Stimulated activated naive B cell treated with anti-CD40 and anti-IgM and Interleukin-4, amounts not matched to agents 10 μg/mL and 1 μg/mL and 100 μg/mL, for 72 hours (primary cell): Measurements from ENCODE around the gene CNKSR3.

ENCODE experiments used
- ATAC-seq, 2 donors: fragments of 150-1000 bp; cut with Tn5 transposase; replicated peaks; 2 replicates each; pipeline ENCODE4 v1.10.0; 2021; ENCODE audit warnings: moderate library complexity in 1 of 2
- DNase-seq: peaks from one replicate; pipeline ENCODE4 v3.0.0; 2021
- H3K27ac Mint-ChIP-seq: one replicate; pipeline ENCODE4 v1.8.0; 2022; ENCODE audit warnings: mild to moderate bottlenecking, mixed read lengths
- H3K27me3 Mint-ChIP-seq, 2 donors: one replicate each; pipeline ENCODE4 v1.8.0; 2022; ENCODE audit warnings: mixed read lengths in 2 of 2
- H3K36me3 Mint-ChIP-seq, 2 donors: one replicate each; pipeline ENCODE4 v1.8.0; 2022; ENCODE audit warnings: mixed read lengths in 2 of 2, mild to moderate bottlenecking in 1 of 2
- H3K4me1 Mint-ChIP-seq, 2 donors: one replicate each; pipeline ENCODE4 v1.8.0; 2022; ENCODE audit warnings: mixed read lengths in 2 of 2, mild to moderate bottlenecking in 1 of 2
- H3K4me3 Mint-ChIP-seq, 2 donors: one replicate each; pipeline ENCODE4 v1.8.0; 2022; ENCODE audit warnings: mild to moderate bottlenecking in 2 of 2, mixed read lengths in 2 of 2, moderate library complexity in 1 of 2
- H3K9me3 Mint-ChIP-seq, 2 donors: one replicate each; pipeline ENCODE4 v1.8.0; 2022; ENCODE audit warnings: mixed read lengths in 2 of 2, mild to moderate bottlenecking in 1 of 2

CNKSR3 gene

DNA sequence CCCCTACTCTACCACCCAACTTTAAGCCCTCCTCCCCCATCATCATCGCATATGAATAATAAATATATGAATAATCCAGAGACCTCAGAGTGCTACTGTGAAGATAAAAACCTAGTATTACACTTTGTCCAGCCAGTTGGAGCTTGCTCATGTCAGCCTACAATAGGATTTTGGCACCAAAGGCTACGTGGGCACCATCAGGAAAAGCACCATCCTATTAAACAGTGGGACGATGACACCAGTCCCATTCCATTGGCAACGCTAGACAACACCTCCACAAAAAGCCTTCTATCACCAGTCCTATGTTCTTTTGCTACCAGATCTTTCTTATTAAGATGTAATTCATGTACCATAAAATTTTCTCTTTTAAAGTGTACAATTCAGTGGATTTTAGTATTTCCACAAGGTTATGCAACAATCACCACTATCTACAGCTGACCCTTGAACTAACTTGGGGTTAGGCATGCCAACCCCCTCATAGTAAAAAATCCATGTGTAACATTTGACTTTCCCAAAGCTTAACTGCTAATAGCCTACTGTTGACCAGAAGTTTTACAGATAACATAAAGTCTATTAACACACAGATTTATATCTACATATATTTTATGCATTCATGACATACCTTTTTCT is 41.1 kb downstream of the CNKSR3 start:
- no peaks in the 10 kb centered on the region for H3K4me1 Mint-ChIP-seq
- no peaks in the 10 kb centered on the region for H3K36me3 Mint-ChIP-seq
- no peak overlapping the region for H3K4me3 Mint-ChIP-seq
- peaks cover 0 to 4% of the 10 kb centered on the region in 2 donors for H3K27me3 Mint-ChIP-seq
- no peak for ATAC-seq
- no peak overlapping the region for H3K27ac Mint-ChIP-seq
- no peak for DNase-seq
- H3K9me3 Mint-ChIP-seq = peaks cover 2 to 7% of the 10 kb centered on the region in 2 donors

DNA sequence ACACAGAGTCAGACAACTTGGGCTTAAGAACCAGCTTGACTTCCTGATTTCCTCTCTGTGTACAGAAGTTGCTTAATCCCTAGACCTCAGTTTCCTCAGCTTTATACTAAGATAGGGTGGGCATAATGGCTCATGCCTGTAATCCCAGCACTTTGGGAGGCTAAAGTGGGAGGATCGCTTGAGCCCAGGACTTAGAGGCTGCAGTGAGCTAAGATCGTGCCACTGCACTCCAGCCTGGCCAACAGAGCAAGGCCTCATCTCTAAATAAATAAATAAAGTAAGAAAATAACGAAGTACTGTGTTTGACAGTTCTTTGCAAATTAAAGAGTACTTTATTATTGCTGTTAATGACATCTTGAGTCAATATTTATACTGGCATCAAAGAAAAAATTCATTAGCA is 41.7 kb downstream of the CNKSR3 start:
- ATAC-seq = no peak

GRCh38 chr6:154466971-154467679 is 43.4 kb downstream of the CNKSR3 start:
- H3K27ac Mint-ChIP-seq = no peak overlapping the region
- H3K27me3 Mint-ChIP-seq = peaks cover 0 to 4% of the 10 kb centered on the region in 2 donors
- DNase-seq (no peak), ATAC-seq (no peak)
- H3K4me1 Mint-ChIP-seq = no peaks in the 10 kb centered on the region
- H3K4me3 Mint-ChIP-seq = no peak overlapping the region
- no peaks in the 10 kb centered on the region for H3K36me3 Mint-ChIP-seq
- H3K9me3 Mint-ChIP-seq = peaks cover 2 to 7% of the 10 kb centered on the region in 2 donors

More for the DNA sequence above, 41.7 kb downstream of the CNKSR3 start:
- Mint-ChIP-seq H3K4me1 (no peaks in the 10 kb centered on the region), H3K27me3 (peaks cover 0 to 4% of the 10 kb centered on the region in 2 donors), H3K27ac (no peak overlapping the region), H3K36me3 (no peaks in the 10 kb centered on the region), H3K4me3 (no peak overlapping the region), H3K9me3 (peaks cover 2 to 7% of the 10 kb centered on the region in 2 donors)
- no peak for DNase-seq

DNA sequence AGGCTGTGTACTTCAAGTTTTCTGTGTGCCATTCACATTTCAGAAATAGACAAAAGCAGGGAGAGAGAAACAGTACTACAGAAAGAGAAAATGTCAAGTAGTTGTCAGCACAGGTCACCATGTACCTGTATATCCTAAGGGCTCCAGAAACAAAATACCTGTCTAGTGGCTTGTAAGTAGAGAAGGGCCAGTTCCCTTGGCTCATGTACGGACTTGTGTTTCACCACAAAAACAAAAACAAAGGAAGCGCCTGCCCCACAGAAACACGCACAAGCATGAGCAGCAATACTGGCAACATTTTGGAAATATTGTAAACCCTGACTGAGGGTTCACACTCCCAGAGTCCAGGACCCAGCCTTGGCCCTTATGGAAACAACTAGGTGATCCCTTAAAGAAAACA is 44.3 kb downstream of the CNKSR3 start:
- peaks cover 2 to 7% of the 10 kb centered on the region in 2 donors for H3K9me3 Mint-ChIP-seq
- H3K4me1 Mint-ChIP-seq = no peaks in the 10 kb centered on the region
- H3K4me3 Mint-ChIP-seq = no peak overlapping the region
- ATAC-seq (no peak), DNase-seq (no peak)
- no peaks in the 10 kb centered on the region for H3K36me3 Mint-ChIP-seq
- peaks cover 0 to 4% of the 10 kb centered on the region in 2 donors for H3K27me3 Mint-ChIP-seq
- H3K27ac Mint-ChIP-seq = no peak overlapping the region

DNA sequence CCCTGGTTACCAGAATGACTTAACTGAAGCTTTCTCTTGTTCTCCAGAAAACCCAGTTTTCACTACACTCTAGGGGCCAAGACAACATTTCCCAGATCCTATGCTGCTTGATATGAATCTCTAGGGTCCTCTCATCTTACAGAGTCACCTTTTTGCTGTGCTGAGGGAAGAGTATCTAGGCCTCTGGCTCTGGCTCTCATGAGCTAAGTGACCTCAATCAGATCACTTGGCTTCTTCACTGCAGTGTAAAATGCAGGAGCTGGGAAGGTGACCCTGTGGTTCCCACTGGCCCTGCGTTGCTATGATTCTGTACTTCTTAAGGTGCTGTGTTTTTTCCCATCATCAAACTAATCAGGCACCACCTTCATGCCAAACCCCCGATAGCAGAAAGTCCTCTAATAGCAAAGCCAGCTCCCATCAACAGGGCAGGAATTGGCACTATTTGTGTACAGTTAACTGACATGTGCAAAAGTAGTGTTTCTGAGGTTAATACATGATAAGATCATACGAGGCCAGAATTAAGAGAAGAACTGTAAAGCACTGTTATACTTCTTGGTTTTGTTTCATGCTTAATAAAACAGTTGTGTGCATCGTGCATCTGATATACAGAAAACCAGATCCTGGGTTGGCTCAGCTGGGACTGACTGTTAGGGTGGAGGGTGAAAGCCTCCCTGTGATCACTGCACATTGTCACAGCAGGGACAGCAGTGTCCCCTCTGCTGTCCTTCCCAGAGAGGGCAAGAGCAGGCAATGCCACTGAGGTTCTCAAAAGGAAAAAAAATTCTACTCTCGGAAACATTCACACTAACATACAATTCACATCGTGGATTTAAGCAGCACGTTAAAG is 46.7 kb downstream of the CNKSR3 start:
- no peaks in the 10 kb centered on the region for H3K9me3 Mint-ChIP-seq
- H3K36me3 Mint-ChIP-seq = no peaks in the 10 kb centered on the region
- no peak for ATAC-seq

GRCh38 chr6:154462425-154462824 is 48.1 kb downstream of the CNKSR3 start:
- ATAC-seq (no peak), DNase-seq (no peak)
- H3K9me3 Mint-ChIP-seq = no peaks in the 10 kb centered on the region
- H3K36me3 Mint-ChIP-seq = no peaks in the 10 kb centered on the region
- H3K4me3 Mint-ChIP-seq = no peak overlapping the region
- H3K27me3 Mint-ChIP-seq = peaks cover 0 to 4% of the 10 kb centered on the region in 2 donors
- no peak overlapping the region for H3K27ac Mint-ChIP-seq
- H3K4me1 Mint-ChIP-seq = no peaks in the 10 kb centered on the region

More for the DNA sequence above, 46.7 kb downstream of the CNKSR3 start:
- DNase-seq = no peak
- Mint-ChIP-seq H3K4me1 (no peaks in the 10 kb centered on the region), H3K27ac (no peak overlapping the region), H3K4me3 (no peak overlapping the region), H3K27me3 (peaks cover 0 to 4% of the 10 kb centered on the region in 2 donors)

- Mint-ChIP-seq H3K36me3 (no peaks in the 10 kb centered on the region), H3K27me3 (peaks cover 0 to 4% of the 10 kb centered on the region in 2 donors), H3K9me3 (no peaks in the 10 kb centered on the region), H3K4me1 (no peaks in the 10 kb centered on the region), H3K4me3 (no peak overlapping the region), H3K27ac (no peak overlapping the region)
- ATAC-seq (no peak), DNase-seq (no peak)
These were observed 49.1 kb downstream of the CNKSR3 start for GRCh38 chr6:154461348-154461747.

DNA sequence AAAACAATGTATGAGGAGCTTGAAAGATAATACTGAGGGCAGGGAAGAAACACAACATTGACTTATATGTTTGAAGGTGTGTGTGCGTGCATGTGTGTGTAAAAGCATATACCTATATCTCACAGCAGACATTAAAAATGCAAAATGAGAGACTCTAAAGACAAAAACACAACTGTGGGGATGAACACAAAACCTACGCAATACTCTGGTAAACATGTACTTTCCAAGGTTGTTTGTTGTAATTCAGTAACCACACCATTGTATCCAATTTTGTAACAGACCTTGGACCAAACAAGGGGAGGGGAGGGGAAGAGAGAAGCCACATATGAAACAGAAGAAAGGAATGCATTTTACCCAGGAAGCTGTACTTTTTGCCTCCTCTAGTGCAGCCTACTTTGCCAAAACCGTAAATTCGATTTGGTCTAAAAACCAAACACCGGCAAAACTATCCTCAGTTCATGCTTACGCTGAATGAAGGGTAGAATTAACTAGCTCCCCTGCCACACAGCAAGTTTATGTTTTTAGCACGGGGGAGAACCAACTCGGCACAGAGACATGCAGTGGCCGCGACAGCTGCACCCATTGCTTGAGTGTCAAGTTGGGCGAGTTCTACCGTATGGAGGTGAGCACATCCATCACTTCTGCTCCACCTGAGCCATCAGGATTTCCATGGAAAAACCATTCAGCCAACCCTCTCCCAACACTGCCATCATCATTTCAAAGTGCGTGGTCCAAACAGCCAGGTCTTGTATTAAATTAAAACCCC is 50.0 kb downstream of the CNKSR3 start:
- no peak for DNase-seq
- Mint-ChIP-seq H3K27me3 (peaks cover 0 to 4% of the 10 kb centered on the region in 2 donors), H3K36me3 (no peaks in the 10 kb centered on the region), H3K9me3 (no peaks in the 10 kb centered on the region), H3K4me1 (no peaks in the 10 kb centered on the region), H3K4me3 (no peak overlapping the region), H3K27ac (no peak overlapping the region)
- ATAC-seq = no peak

DNA sequence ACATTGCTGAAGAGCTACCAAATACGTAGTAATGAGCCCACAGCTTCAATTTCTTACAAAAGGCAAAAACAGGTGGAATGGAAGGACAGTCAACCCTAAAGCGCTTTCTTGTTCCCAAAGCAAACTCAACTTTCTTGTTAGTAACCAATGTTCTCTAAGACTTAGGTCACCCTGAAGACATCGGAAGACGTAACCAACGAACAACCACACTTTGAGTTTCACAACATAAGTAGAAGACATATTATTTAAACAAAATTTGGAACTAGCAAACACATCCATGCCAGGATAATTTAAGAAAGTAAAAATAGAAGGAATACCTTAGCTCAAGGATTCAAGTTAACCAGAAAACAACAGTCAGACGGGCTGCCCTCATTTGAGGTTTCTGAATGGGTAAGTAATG is 51.0 kb downstream of the CNKSR3 start:
- H3K4me1 Mint-ChIP-seq = no peaks in the 10 kb centered on the region
- ATAC-seq = no peak
- H3K27me3 Mint-ChIP-seq = peaks cover 0 to 4% of the 10 kb centered on the region in 2 donors
- no peak overlapping the region for H3K27ac Mint-ChIP-seq
- no peaks in the 10 kb centered on the region for H3K36me3 Mint-ChIP-seq
- DNase-seq = no peak
- H3K9me3 Mint-ChIP-seq = no peaks in the 10 kb centered on the region
- H3K4me3 Mint-ChIP-seq = no peak overlapping the region

DNA sequence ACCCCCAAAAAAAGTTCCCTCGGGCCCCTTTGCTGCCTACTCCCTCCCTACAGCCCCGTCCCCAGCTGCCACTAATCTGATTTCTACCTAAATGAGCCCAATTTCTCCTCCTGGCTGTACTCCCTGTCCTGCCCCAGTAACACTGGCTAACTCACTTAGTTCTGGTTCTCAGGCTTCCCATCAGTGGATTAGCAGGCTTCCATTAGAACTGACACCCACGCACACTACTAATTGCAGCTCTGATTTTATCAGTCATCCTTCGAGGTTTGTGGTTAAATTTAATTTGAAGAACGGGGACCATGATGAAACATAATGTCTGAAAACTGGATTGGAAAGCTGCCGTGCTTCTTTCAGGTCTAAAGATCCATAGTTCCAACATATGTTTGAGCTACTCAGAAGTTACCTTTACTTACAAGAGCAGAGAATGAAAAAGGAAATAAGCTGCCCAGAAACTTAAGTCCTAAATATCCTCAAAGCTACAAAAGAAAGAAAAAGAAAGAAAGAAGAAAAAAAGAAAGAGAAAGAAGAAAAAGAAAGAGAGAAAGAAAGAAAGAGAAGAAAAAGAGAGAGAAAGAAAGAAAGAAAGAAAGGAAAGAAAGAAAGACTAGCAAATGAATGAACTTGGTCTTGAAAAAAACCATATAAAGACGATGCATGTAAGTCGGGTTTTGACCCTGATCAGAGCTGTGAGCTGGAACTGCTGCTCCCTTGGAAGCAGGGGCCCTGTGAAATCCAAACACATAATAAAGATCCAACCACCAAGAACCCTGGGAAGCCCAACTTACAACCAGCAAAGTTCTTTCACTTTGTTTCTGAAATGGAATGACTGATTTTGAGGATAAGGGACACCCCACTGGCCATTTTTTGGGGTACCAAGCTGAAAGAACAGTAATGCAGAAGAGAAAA is 51.7 kb downstream of the CNKSR3 start:
- peaks cover 0 to 4% of the 10 kb centered on the region in 2 donors for H3K27me3 Mint-ChIP-seq
- no peak overlapping the region for H3K4me3 Mint-ChIP-seq

DNA sequence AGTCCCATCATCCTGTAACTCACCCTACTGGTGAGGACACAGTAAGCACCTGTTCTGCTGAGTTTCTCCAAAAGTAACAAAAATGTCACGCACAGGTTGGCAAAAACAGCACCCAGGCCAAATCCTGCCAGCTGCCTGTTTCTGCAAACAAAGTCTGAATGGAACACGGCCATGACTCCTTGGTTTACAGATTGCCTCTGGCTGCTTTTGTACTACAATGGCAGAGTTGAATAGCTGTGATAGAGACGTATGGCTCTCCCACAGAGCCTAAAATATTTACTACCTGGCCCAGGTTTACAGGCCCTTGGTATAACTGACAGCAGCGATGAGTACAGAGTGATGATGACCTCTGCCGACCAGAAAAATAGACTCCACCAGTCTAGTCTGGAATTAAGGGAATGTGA is 52.6 kb downstream of the CNKSR3 start:
- ATAC-seq (no peak), DNase-seq (no peak)
- H3K27me3 Mint-ChIP-seq = peaks cover 0 to 4% of the 10 kb centered on the region in 2 donors
- no peaks in the 10 kb centered on the region for H3K4me1 Mint-ChIP-seq
- H3K9me3 Mint-ChIP-seq = no peaks in the 10 kb centered on the region
- no peak overlapping the region for H3K4me3 Mint-ChIP-seq
- no peaks in the 10 kb centered on the region for H3K36me3 Mint-ChIP-seq
- no peak overlapping the region for H3K27ac Mint-ChIP-seq

More for the DNA sequence above, 51.7 kb downstream of the CNKSR3 start:
- Mint-ChIP-seq H3K4me1 (no peaks in the 10 kb centered on the region), H3K9me3 (no peaks in the 10 kb centered on the region), H3K36me3 (no peaks in the 10 kb centered on the region), H3K27ac (no peak overlapping the region)
- ATAC-seq (no peak), DNase-seq (no peak)

GRCh38 chr6:154457046-154457713 is 53.3 kb downstream of the CNKSR3 start:
- Mint-ChIP-seq H3K27ac (no peak overlapping the region), H3K4me3 (no peak overlapping the region), H3K4me1 (no peaks in the 10 kb centered on the region), H3K27me3 (peaks cover 0 to 4% of the 10 kb centered on the region in 2 donors), H3K36me3 (no peaks in the 10 kb centered on the region), H3K9me3 (no peaks in the 10 kb centered on the region)
- no peak for DNase-seq
- ATAC-seq = no peak

GRCh38 chr6:154453329-154453728 is 57.2 kb downstream of the CNKSR3 start:
- DNase-seq = no peak
- ATAC-seq = no peak
- no peaks in the 10 kb centered on the region for H3K27me3 Mint-ChIP-seq
- no peak overlapping the region for H3K27ac Mint-ChIP-seq
- H3K9me3 Mint-ChIP-seq = no peaks in the 10 kb centered on the region
- H3K4me3 Mint-ChIP-seq = no peak overlapping the region
- no peaks in the 10 kb centered on the region for H3K4me1 Mint-ChIP-seq
- no peaks in the 10 kb centered on the region for H3K36me3 Mint-ChIP-seq
